GM12874 (cell line): Measurements from ENCODE around the gene GRM7.

Experiments used
- CTCF ChIP-seq: IDR thresholded peaks from 2 replicates; pipeline ENCODE4 v1.5.1; 2011; ENCODE audit warnings: low read depth, mild to moderate bottlenecking, control low read depth, low read length, moderate library complexity; ENCODE audit not compliant: insufficient read depth

Gene GRM7

GRCh38 chr3:7254251-7254650, 393.3 kb downstream of the GRM7 start:
- no peak for TF ChIP-seq CTCF

GRCh38 chr3:7260975-7261374, 400.1 kb downstream of the GRM7 start:
- TF ChIP-seq CTCF = no peak

- no peak for TF ChIP-seq CTCF
Observed at GRCh38 chr3:7263347-7264195, 402.7 kb downstream of the GRM7 start.

GRCh38 chr3:7264196-7264526, 403.2 kb downstream of the GRM7 start:
- TF ChIP-seq CTCF = no peak

- TF ChIP-seq CTCF = no peak
Observed at GRCh38 chr3:7265736-7266135, 404.8 kb downstream of the GRM7 start.

- no peak for TF ChIP-seq CTCF
Observed at GRCh38 chr3:7266551-7266950, 405.6 kb downstream of the GRM7 start.

GRCh38 chr3:7270731-7271130, 409.8 kb downstream of the GRM7 start:
- no peak for TF ChIP-seq CTCF
